LNCAP (cell line): ENCODE measurements around the gene ACTL10.

Experiments used
- CTCF ChIP-seq: fragments of 450-650 bp; IDR thresholded peaks from 2 replicates; pipeline ENCODE4 v1.5.1; 2017; ENCODE audit warnings: mild to moderate bottlenecking

ACTL10 gene

GRCh38 chr20:33707668-33708067, 40.9 kb downstream of the ACTL10 start:
- no peak for TF ChIP-seq CTCF

DNA sequence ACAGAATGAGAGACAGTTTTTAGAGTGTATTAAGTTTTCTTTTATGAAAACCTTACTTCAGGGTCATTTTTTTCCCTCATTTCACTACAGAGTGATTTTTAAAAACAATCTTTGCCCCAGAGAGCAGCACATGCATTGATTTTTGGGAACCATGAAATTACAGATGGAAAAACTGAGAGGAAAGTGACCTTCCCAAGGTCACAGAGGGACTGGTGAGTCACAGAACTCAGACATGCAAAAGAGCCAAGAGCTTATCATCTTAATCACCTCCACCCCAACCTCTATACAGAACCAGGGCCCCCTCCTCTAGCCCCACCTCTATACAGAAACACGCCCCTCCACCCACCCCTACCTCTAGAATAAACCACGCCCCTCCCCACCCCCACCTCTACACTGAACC, 42.7 kb downstream of the ACTL10 start:
- no peak for TF ChIP-seq CTCF

DNA sequence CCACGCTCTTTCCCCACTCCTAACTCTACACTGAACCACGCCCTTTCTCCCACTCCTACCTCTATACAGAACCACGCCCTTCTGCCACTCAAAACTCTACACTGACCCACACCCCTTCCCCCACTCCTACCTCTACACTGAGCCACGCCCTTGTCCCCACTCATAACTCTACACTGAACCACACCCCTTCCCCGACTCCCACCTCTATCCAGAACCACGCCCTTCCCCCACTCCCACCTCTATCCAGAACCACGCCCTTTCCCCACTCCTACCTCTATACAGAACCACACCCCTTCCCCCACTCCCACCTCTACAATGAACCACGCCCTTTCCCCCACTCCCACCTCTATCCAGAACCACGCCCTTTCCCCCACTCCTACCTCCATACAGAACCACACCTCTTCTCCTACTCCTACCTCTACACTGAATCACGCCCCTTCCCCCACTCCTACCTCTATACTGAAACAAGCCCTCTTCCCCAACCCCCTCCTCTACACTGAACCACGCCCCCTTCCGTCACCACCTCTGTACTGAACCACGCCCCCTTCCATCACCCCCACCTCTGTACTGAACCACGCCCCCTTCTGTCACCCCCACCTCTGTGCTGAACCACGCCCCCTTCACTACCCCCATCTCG, 43.3 kb downstream of the ACTL10 start:
- no peak for TF ChIP-seq CTCF

GRCh38 chr20:33710681-33711445, 44.1 kb downstream of the ACTL10 start:
- TF ChIP-seq CTCF: no peak

DNA sequence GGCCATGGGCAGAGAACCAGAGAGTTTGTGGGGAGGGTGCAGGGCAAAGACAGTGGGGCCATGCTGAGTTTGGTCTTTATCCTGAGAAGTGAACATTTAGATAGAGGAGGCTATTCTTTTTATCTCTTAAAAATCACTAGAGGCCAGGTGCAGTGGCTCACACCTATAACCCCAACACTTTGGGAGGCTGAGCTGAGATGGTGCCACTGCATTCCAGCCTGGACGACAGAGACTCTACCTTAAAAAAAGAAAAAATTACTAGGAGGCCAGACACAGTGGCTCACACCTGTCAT, 44.6 kb downstream of the ACTL10 start:
- TF ChIP-seq CTCF: no peak

DNA sequence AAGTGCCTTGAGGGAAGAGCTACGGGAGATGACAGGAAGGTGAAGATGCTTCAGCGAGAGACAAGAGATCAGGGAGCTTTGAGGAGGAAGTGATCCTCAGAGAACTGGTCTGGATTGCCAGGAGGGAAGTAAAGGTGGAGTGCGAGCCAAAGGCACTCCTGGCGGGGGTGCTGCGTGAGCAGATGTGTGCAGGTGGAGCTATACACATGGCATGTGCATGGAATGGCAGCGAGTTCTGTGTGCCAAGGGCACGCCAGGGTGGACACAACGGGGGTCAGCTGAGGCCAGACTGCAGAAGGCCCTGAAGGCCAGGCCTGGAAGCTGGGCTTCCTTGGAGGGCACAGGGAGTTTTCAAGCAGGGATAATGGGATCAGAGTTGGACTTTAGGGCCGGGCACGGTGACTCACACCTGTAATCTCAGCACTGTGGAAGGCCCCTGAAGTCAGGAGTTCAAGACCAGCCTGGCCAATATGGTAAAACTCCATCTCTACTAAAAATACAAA, 47.2 kb downstream of the ACTL10 start:
- TF ChIP-seq CTCF: no peak

GRCh38 chr20:33716498-33716897, 49.8 kb downstream of the ACTL10 start:
- TF ChIP-seq CTCF: no peak
